Gastrocnemius medialis (tissue), 4 donors: Measurements from ENCODE around the gene PRR23E.

Experiments
- CTCF ChIP-seq, 5 experiments: fragments of 450-650 bp in 3 of 5; fragments of 200-600 bp in 2 of 5; sonication (generic) in 2 of 5; IDR thresholded peaks in 4 of 5; conservative IDR thresholded peaks in 1 of 5; 1 replicate in 4 of 5; 2 replicates in 1 of 5; pipeline ENCODE4 v1.5.1; 2016 to 2019; ENCODE audit warnings: antibody characterized with exemption in 5 of 5, mild to moderate bottlenecking in 3 of 5, moderate library complexity in 3 of 5
- POLR2A ChIP-seq, 2 donors: fragments of 450-650 bp; IDR thresholded peaks; one replicate each; pipeline ENCODE4 v1.6.1; 2017; ENCODE audit warnings: antibody characterized with exemption in 2 of 2, mild to moderate bottlenecking in 2 of 2, moderate library complexity in 2 of 2

- TF ChIP-seq CTCF (IDR thresholded peaks at IDR 0.05 in 4 of 5, conservative IDR thresholded peaks at IDR 0.05 in 1 of 5) = no peak
- TF ChIP-seq POLR2A (IDR thresholded peaks at IDR 0.05) = no peak
Observed at GRCh38 chr3:127217596-127218453, 24.9 kb downstream of the PRR23E start.
